ENCODE results near the gene TMEM139.

GRCh38 chr7:143255564-143255963 lies 29.2 kb upstream of the TMEM139 start:
- TF ChIP-seq POLR2A (IDR thresholded peaks at IDR 0.05) (no peak), EP300 (IDR thresholded peaks at IDR 0.05; ENCODE audit: low read depth) (no peak), POLR2AphosphoS5 (IDR thresholded peaks at IDR 0.05) (no peak), CTCF (IDR thresholded peaks at IDR 0.05) (no peak)

Measured in transverse colon (tissue), 4 donors.